H1 (cell line): ENCODE measurements around the gene LARP4. TPM values are rescaled to one million over a fixed set of nuclear protein-coding genes. Genes with fewer than 3 reads are reported as not detected.

ENCODE experiments used
- CTCF ChIA-PET: fragments of 300-600 bp; sonication (Branson Sonifier 250); formaldehyde crosslinking; loops from one replicate; lab custom pipeline; 2021; ENCODE audit not compliant: partially characterized antibody; lab: Charles Lee
- POLR2A ChIA-PET: fragments of 300-600 bp; sonication (Branson Sonifier 250); formaldehyde crosslinking; loops from one replicate; lab custom pipeline; 2021; ENCODE audit warnings: inconsistent platforms; ENCODE audit not compliant: partially characterized antibody; lab: Charles Lee
- DNase-seq, 2 experiments: peaks; one replicate each; pipeline versions ENCODE4 v3.0.0 to v3.0.0-alpha.2; 2010 to 2022; ENCODE audit warnings: low spot score in 2 of 2, low read depth in 1 of 2, mixed read lengths in 1 of 2
- FAIRE-seq: peaks from 2 replicates; lab custom pipeline; 2011; peaks lifted over from hg19 to GRCh38; lab: Jason Lieb, UNC
- H2AFZ ChIP-seq: 2 replicates; pipeline ENCODE4 v1.8.1; 2012; ENCODE audit warnings: low read length, inconsistent platforms
- H2AK5ac ChIP-seq: 2 replicates; pipeline ENCODE4 v1.6.1; 2013; ENCODE audit warnings: low read depth, low read length
- H2BK120ac ChIP-seq: replicated peaks from 2 replicates; pipeline ENCODE3; 2013; ENCODE audit warnings: low read depth, low read length, inconsistent platforms
- H2BK12ac ChIP-seq: 2 replicates; pipeline ENCODE4 v1.6.1; 2013; ENCODE audit warnings: low read depth, low read length
- H2BK15ac ChIP-seq: 2 replicates; pipeline ENCODE4 v1.6.1; 2013; ENCODE audit warnings: low read length
- H2BK20ac ChIP-seq: 2 replicates; pipeline ENCODE4 v1.6.1; 2013; ENCODE audit warnings: low read length
- H2BK5ac ChIP-seq: 2 replicates; pipeline ENCODE4 v1.6.1; 2013; ENCODE audit warnings: low read depth, low read length
- H3K14ac ChIP-seq: 2 replicates; pipeline ENCODE4 v1.6.1; 2013; ENCODE audit warnings: inconsistent platforms; ENCODE audit not compliant: insufficient read length
- H3K18ac ChIP-seq: 2 replicates; pipeline ENCODE4 v1.6.1; 2013; ENCODE audit warnings: low read length; ENCODE audit errors: extremely low read depth
- H3K23ac ChIP-seq: 2 replicates; pipeline ENCODE4 v1.6.1; 2013; ENCODE audit warnings: inconsistent platforms; ENCODE audit not compliant: insufficient read length
- H3K23me2 ChIP-seq: 2 replicates; pipeline ENCODE4 v1.6.1; 2013; ENCODE audit warnings: low read depth, low read length
- H3K27ac ChIP-seq: 2 replicates; pipeline ENCODE4 v1.6.1; 2011; ENCODE audit warnings: low read depth, low read length, inconsistent platforms
- H3K27me3 ChIP-seq, 4 experiments: replicated peaks in 1 of 4; 1 replicate in 1 of 4; 2 replicates in 3 of 4; pipeline versions ENCODE4 v1.6.1 to v1.8.1; 2011 to 2013; ENCODE audit warnings: low read length in 3 of 4, mild to moderate bottlenecking in 3 of 4, inconsistent platforms in 2 of 4, mixed read lengths in 2 of 4, moderate library complexity in 1 of 4; ENCODE audit not compliant: control insufficient read depth in 3 of 4, insufficient read depth in 3 of 4; ENCODE audit errors: extremely low read depth in 1 of 4
- H3K36me3 ChIP-seq, 4 experiments: 2 replicates each; pipeline versions ENCODE4 v1.6.1 to v1.8.1; 2011 to 2013; ENCODE audit warnings: mild to moderate bottlenecking in 4 of 4, low read length in 3 of 4, moderate library complexity in 2 of 4, control low read depth in 1 of 4, inconsistent platforms in 1 of 4; ENCODE audit not compliant: insufficient read depth in 4 of 4, control insufficient read depth in 2 of 4
- H3K4ac ChIP-seq: replicated peaks from 2 replicates; pipeline ENCODE3; 2013; ENCODE audit warnings: low read length, low read depth, mixed read lengths, inconsistent platforms; ENCODE audit not compliant: insufficient read length
- H3K4me1 ChIP-seq, 4 experiments: replicated peaks in 1 of 4; 1 replicate in 1 of 4; 2 replicates in 3 of 4; pipeline versions ENCODE4 v1.6.1 to v1.8.1; 2011 to 2013; ENCODE audit warnings: low read length in 3 of 4, inconsistent platforms in 2 of 4, mixed read lengths in 1 of 4; ENCODE audit not compliant: insufficient read depth in 4 of 4, control insufficient read depth in 3 of 4
- H3K4me2 ChIP-seq, 2 experiments: 2 replicates each; pipeline versions ENCODE4 v1.6.1 to v1.8.1; 2011 to 2013; ENCODE audit warnings: low read depth in 2 of 2, low read length in 2 of 2, control low read depth in 1 of 2, inconsistent platforms in 1 of 2, mild to moderate bottlenecking in 1 of 2; ENCODE audit not compliant: insufficient read depth in 1 of 2
- H3K4me3 ChIP-seq, 4 experiments: fragments of 200-600, 300-600 bp in 1 of 4; sonication (generic), shearing (Covaris generic), sonication (Bioruptor Twin) in 1 of 4; 2 replicates each; pipeline versions ENCODE4 v1.5.1 to v1.8.1; 2011 to 2016; ENCODE audit warnings: low read length in 4 of 4, low read depth in 3 of 4, control low read depth in 2 of 4, inconsistent platforms in 2 of 4, mild to moderate bottlenecking in 2 of 4, mixed read lengths in 1 of 4, moderate library complexity in 1 of 4; ENCODE audit not compliant: insufficient read depth in 2 of 4; ENCODE audit errors: extremely low read depth in 1 of 4
- H3K56ac ChIP-seq: replicated peaks from 2 replicates; pipeline ENCODE3; 2013; ENCODE audit warnings: low read depth, mild to moderate bottlenecking, mixed read lengths, low read length, inconsistent platforms; ENCODE audit not compliant: insufficient read length
- H3K79me1 ChIP-seq: 2 replicates; pipeline ENCODE4 v1.6.1; 2013; ENCODE audit warnings: low read depth, low read length, control low read depth
- H3K79me2 ChIP-seq, 2 experiments: 2 replicates each; pipeline versions ENCODE4 v1.6.1 to v1.8.1; 2012 to 2013; ENCODE audit warnings: low read length in 2 of 2, mild to moderate bottlenecking in 2 of 2, inconsistent platforms in 1 of 2; ENCODE audit not compliant: insufficient read depth in 2 of 2, control insufficient read depth in 1 of 2
- H3K9ac ChIP-seq, 4 experiments: replicated peaks in 1 of 4; 1 replicate in 1 of 4; 2 replicates in 3 of 4; pipeline versions ENCODE4 v1.6.1 to v1.8.1; 2011 to 2013; ENCODE audit warnings: low read depth in 3 of 4, low read length in 3 of 4, control low read depth in 2 of 4, mild to moderate bottlenecking in 2 of 4, moderate library complexity in 2 of 4, inconsistent platforms in 1 of 4; ENCODE audit errors: extremely low read depth in 1 of 4
- H3K9me3 ChIP-seq, 2 experiments: 2 replicates each; pipeline versions ENCODE4 v1.6.1 to v1.8.1; 2012 to 2013; ENCODE audit warnings: mild to moderate bottlenecking in 2 of 2, moderate library complexity in 2 of 2, control low read depth in 1 of 2, inconsistent platforms in 1 of 2, low read depth in 1 of 2, low read length in 1 of 2, mixed read lengths in 1 of 2; ENCODE audit not compliant: insufficient read depth in 2 of 2
- H4K20me1 ChIP-seq, 2 experiments: replicated peaks in 1 of 2; 2 replicates each; pipeline versions ENCODE3 to v1.8.1; 2011 to 2013; ENCODE audit warnings: inconsistent platforms in 2 of 2, low read length in 2 of 2, mild to moderate bottlenecking in 1 of 2; ENCODE audit not compliant: insufficient read depth in 2 of 2, control insufficient read depth in 1 of 2
- H4K5ac ChIP-seq: 2 replicates; pipeline ENCODE4 v1.6.1; 2013; ENCODE audit warnings: low read length, low read depth, mixed read lengths, inconsistent platforms; ENCODE audit not compliant: insufficient read length
- H4K8ac ChIP-seq: 2 replicates; pipeline ENCODE4 v1.8.0; 2013; ENCODE audit warnings: mild to moderate bottlenecking, moderate library complexity, low read length, inconsistent platforms; ENCODE audit not compliant: insufficient read depth; ENCODE audit errors: extremely low read depth
- H4K91ac ChIP-seq: replicated peaks from 2 replicates; pipeline ENCODE3; 2013; ENCODE audit warnings: low read length, mixed read lengths, inconsistent platforms; ENCODE audit not compliant: insufficient read length
- BCL11A ChIP-seq, 2 experiments: IDR thresholded peaks; one replicate each; pipeline ENCODE4 v1.6.1; 2011; ENCODE audit warnings: low read depth in 2 of 2, low read length in 2 of 2, mild to moderate bottlenecking in 2 of 2
- BRCA1 ChIP-seq: IDR thresholded peaks from 2 replicates; pipeline ENCODE4 v1.6.1; 2012; ENCODE audit warnings: low read depth, low read length, improper control_type of control experiment
- CTBP2 ChIP-seq: IDR thresholded peaks from 2 replicates; pipeline ENCODE4 v1.7.0; 2011; ENCODE audit warnings: borderline replicate concordance, mild to moderate bottlenecking, moderate library complexity, mixed read lengths, low read length; ENCODE audit not compliant: insufficient read depth, insufficient read length
- HDAC2 ChIP-seq, 2 experiments: fragments of 300-600 bp in 1 of 2; sonication (generic) in 1 of 2; IDR thresholded peaks; 2 replicates each; pipeline ENCODE4 v1.6.1; 2011 to 2012; ENCODE audit warnings: low read depth in 2 of 2, low read length in 2 of 2, mild to moderate bottlenecking in 2 of 2, moderate library complexity in 2 of 2, borderline replicate concordance in 1 of 2, inconsistent platforms in 1 of 2
- KDM1A ChIP-seq: fragments of 200-600, 300-600 bp; sonication (generic); IDR thresholded peaks from 2 replicates; pipeline ENCODE4 v1.7.1; 2016; ENCODE audit warnings: mild to moderate bottlenecking, low read length, borderline replicate concordance
- MAX ChIP-seq: IDR thresholded peaks from 2 replicates; pipeline ENCODE4 v1.6.1; 2012; ENCODE audit warnings: inconsistent platforms
- RBBP5 ChIP-seq: IDR thresholded peaks from 2 replicates; pipeline ENCODE4 v1.7.1; 2012; ENCODE audit warnings: low read depth, mild to moderate bottlenecking, inconsistent platforms, low read length, moderate library complexity, borderline replicate concordance
- SP4 ChIP-seq: IDR thresholded peaks from 2 replicates; pipeline ENCODE4 v1.6.1; 2012; ENCODE audit warnings: low read length, inconsistent platforms
- TAF1 ChIP-seq: IDR thresholded peaks from 2 replicates; pipeline ENCODE4 v1.6.1; 2011; ENCODE audit warnings: mild to moderate bottlenecking, low read depth, low read length
- TEAD4 ChIP-seq: IDR thresholded peaks from 2 replicates; pipeline ENCODE4 v1.6.1; 2012; ENCODE audit warnings: low read depth, low read length, inconsistent platforms, mixed read lengths
- ZNF274 ChIP-seq: IDR thresholded peaks from 2 replicates; pipeline ENCODE4 v1.7.0; 2012; ENCODE audit warnings: low read length, borderline replicate concordance; ENCODE audit errors: extremely low read depth
- WGBS, 2 experiments: shearing (Covaris generic) in 1 of 2; methylation state at CpG; one replicate each; pipeline versions ENCODE4 v1.1.6 to v1.1.7; 2013 to 2015; ENCODE audit warnings: low lambda C conversion rate in 2 of 2, mixed read lengths in 2 of 2, inconsistent platforms in 1 of 2, low coverage in 1 of 2, missing lambda C conversion rate in 1 of 2; ENCODE audit not compliant: insufficient replicate concordance in 2 of 2, insufficient coverage in 1 of 2, insufficient read length in 1 of 2; ENCODE audit errors: extremely low coverage in 1 of 2, missing lambda C conversion rate in 1 of 2; 5-methylcytosine and 5-hydroxymethylcytosine counted together
- polyA plus RNA-seq, 7 experiments: library from polyadenylated mRNA; depleted of rRNA in 3 of 7; stranded (reverse) in 5 of 7; unstranded in 2 of 7; fragments of >200 nt in 5 of 7; fragments of 200-250 nt in 2 of 7; gene quantifications; 1 replicate in 5 of 7; 2 replicates in 1 of 7; 4 replicates in 1 of 7; pipeline versions ENCODE4 v1.2.1 to v1.2.3, GENCODE V29; 2011 to 2013; ENCODE audit warnings: missing spikeins in 2 of 7, mixed read lengths in 2 of 7
- total RNA-seq: library from RNA; stranded (reverse); fragmentation: NEBNext Ultra II Directional; extraction: Animal tissue kit (Norgen Biotek cat#: 25700); gene quantifications from 2 replicates; pipeline ENCODE4 v1.2.1, GENCODE V29; 2021

The LARP4 gene
- total and polyA plus RNA-seq, 2 of the 8 experiments (the other 6 are each of a cell fraction or from before 2014, with no cell fraction given) = 12.8 to 93.9 TPM

DNA sequence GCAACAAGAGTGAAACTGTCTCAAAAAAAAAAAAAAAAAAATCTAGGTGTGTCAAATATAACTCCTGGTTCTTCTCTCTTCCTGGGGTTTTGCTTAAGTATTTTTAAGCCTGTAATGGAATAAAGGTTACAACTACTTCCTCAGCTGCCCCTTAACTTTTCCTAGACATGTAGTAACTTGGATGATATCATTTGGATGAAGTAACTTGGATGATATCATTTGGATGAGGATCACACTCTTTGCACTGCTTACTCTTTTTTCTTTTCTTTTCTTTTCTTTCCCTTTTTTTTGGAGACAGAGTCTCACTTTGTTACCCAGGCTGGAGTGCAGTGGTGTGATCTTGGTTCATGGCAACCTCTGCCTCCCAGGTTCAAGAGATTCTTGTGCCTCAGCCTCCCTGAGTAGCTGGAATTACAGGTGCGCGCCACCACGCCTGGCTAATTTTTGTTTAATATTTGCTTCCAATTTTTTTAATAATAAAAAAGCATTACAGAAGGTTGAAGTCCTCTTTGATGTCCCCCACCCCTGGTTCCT, 3.5 kb upstream of the LARP4 start:
- ChIA-PET CTCF (interaction anchor here (0.7 kb wide), 1 partner anchor 54 kb away, joined by 3 read pairs; no protein-coding TSS in a partner anchor), POLR2A (no interaction called here)
- Histone ChIP-seq H3K56ac (no peak overlapping the region), H2BK5ac (no peak overlapping the region), H3K9me3 (no peaks in the 10 kb centered on the region), H3K36me3 (no peaks in the 10 kb centered on the region), H2BK20ac (no peak overlapping the region), H3K4me3 (no peak overlapping the region), H3K27me3 (no peaks in the 10 kb centered on the region), H3K23ac (no peak overlapping the region), H4K91ac (no peak overlapping the region), H3K4ac (no peak overlapping the region), H3K9ac (no peak overlapping the region), H2AFZ (no peak overlapping the region), H4K20me1 (no peaks in the 10 kb centered on the region), H3K79me1 (no peaks in the 10 kb centered on the region), H3K14ac (no peak overlapping the region), H2BK12ac (no peak overlapping the region), H3K27ac (no peak overlapping the region), H2AK5ac (no peak overlapping the region), H4K5ac (no peak overlapping the region), H3K4me1 (no peaks in the 10 kb centered on the region; a peak in 1 of 7 replicates), H4K8ac (no peak overlapping the region), H3K79me2 (peaks cover 5 to 9% of the 10 kb centered on the region in 2 experiments; a peak in 3 of 4 replicates), H3K23me2 (peaks cover 2% of the 10 kb centered on the region; the same call in 1 of the 2 replicates), H2BK15ac (no peak overlapping the region), H3K18ac (no peak overlapping the region), H2BK120ac (no peak overlapping the region), H3K4me2 (no peak overlapping the region)
- TF ChIP-seq RBBP5 (no peak), KDM1A (no peak), TEAD4 (no peak), MAX (no peak), CTBP2 (no peak), BRCA1 (no peak), SP4 (no peak), HDAC2 (IDR thresholded peaks at IDR 0.05; ENCODE audit: borderline replicate concordance in 1 of 2, low read depth in 2 of 2, low read length in 2 of 2) (no peak), BCL11A (IDR thresholded peaks at IDR 0.05; ENCODE audit: low read depth in 2 of 2, low read length in 2 of 2) (no peak), TAF1 (no peak), ZNF274 (no peak)
- FAIRE-seq (no peak), DNase-seq (peak in 1 of 2 experiments; percentile 6)
- WGBS, 2 experiments = 78% methylated on average over 3 of the region's 3 CpGs; no CpG with 5 or more reads in 1 of the 2 experiments
